ENCODE measurements around the gene RADIL.

The RADIL gene

DNA sequence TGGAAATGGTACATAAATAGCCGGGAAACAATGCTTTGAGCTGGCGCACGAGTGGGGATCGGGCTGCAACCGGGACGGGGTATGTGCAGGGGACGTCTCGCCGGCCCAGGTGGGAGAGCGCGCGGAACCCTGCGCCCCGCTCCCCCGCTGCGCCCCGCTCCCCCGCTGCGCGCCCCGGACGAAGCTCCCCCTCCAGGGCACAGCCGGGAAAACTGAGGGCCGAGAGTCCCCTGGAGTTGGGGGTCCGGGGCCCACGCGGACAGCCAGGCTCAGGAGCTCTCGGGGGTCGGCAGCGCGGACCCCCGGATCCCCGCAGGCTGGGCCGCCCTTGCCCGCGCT, 514 bp downstream of the RADIL start:
- TF ChIP-seq, protein P1, sequence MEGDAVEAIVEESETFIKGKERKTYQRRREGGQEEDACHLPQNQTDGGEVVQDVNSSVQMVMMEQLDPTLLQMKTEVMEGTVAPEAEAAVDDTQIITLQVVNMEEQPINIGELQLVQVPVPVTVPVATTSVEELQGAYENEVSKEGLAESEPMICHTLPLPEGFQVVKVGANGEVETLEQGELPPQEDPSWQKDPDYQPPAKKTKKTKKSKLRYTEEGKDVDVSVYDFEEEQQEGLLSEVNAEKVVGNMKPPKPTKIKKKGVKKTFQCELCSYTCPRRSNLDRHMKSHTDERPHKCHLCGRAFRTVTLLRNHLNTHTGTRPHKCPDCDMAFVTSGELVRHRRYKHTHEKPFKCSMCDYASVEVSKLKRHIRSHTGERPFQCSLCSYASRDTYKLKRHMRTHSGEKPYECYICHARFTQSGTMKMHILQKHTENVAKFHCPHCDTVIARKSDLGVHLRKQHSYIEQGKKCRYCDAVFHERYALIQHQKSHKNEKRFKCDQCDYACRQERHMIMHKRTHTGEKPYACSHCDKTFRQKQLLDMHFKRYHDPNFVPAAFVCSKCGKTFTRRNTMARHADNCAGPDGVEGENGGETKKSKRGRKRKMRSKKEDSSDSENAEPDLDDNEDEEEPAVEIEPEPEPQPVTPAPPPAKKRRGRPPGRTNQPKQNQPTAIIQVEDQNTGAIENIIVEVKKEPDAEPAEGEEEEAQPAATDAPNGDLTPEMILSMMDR (IDR thresholded peaks at IDR 0.05; ENCODE audit: low read depth, low read length, missing control alignments) = no peak
- DNase-seq (ENCODE audit: low read depth) = no peak
- no peak overlapping the region for H3K4me3 ChIP-seq (ENCODE audit: low read depth, low read length)

DNA sequence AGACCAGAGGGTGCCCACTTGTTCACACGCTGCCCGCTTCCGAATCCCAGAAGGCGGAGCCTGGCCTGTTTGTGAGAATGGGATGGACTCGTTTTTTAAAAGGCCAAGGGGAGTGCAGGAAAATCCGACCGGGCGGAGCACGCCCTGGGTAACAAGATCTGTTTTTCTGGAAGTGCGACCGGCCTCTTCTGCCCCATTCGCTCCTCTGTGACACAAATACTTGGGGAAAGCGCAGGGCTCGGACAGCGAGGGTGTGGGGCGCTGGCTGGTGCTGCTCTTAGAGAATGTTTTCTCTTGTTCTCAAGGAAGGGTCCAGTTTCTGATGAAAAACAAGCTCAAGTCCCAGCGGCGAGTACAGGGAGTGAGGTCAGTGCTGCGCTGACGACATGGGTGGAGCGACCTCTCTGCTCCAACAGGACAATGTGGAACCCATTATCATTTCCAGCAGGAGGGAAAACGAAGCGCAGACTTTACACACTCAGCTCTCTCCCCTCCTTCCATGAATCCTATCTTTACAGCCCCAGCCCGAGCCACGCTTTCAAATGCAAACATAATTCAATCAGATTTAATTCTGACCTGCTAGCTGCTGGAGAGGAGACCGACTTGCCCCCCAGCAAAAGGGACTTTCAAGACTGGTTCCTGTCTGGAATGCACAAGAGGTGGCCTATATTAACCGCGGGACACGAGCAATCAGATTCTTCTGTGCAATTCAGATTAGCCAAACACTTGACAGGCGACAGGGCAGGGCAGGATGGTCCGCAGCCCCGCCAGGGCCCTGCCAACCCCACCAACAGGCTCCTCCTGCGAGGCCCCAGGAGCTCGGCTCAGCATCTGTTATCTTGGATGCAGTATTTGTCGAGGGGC, 1.1 kb downstream of the RADIL start:
- DNase-seq (ENCODE audit: low read depth) = no peak

DNA sequence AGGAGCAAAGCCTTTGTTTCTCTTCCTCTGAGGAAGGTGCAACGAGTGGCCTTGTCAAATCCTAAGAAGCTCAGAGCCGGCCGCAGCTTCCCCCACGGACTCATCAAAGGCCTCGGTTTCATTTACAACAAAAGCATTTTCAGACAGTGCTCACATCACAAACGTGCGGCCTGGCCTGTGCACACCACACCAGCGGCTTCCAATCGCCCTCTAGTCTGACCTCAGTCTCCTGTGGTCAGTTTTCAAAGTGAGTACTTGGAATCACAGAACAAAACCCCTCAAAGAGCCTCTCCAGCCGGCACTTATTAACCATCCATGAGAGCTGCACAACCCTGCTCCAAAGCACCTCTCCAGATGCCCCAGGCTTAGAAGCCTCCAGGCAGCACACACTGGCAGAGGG, 3.3 kb downstream of the RADIL start:
- TF ChIP-seq, protein P1 (IDR thresholded peaks at IDR 0.05; ENCODE audit: low read depth, low read length, missing control alignments) = no peak
- H3K4me3 ChIP-seq (ENCODE audit: low read depth, low read length) = no peak overlapping the region
- DNase-seq (ENCODE audit: low read depth) = no peak

More for the DNA sequence above, 1.1 kb downstream of the RADIL start:
- no peak overlapping the region for H3K4me3 ChIP-seq (ENCODE audit: low read depth, low read length)
- TF ChIP-seq, protein P1 (IDR thresholded peaks at IDR 0.05; ENCODE audit: low read depth, low read length, missing control alignments) = no peak

DNA sequence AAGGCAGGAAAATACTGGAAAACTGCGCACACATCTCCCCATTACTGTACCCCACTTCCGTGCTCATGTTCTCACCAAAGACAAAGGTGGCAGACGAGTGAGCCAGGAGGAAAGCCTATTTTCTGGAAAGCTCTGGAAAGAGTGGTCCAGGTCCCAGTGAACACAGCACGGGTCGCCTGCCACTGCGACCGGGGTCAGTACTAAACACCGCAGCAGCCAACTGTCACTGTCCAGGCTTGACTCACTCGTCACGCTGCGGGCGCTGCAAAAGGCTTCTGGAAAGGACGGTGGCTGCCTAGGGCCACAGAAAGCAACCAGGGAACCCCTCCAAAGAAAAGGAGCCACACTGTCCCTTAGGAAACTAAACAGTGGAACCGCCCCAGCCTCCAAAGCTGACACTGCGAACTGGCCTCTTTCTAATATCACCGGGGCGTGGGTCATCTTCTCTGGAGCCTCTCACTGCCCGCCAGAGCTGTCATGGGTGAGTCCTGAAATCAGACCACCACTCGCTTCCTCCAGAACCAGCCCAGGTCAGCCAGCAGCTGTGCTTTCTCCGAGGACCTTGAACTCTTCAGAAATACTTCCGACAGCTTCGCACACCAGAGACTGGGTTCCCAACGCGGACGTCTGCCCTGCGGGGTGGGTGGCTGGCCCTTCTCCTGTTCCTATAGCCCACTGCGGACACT, 4.0 kb downstream of the RADIL start:
- H3K4me3 ChIP-seq (ENCODE audit: low read depth, low read length) = no peak overlapping the region
- DNase-seq (ENCODE audit: low read depth) = no peak
- TF ChIP-seq, protein P1 (IDR thresholded peaks at IDR 0.05; ENCODE audit: low read depth, low read length, missing control alignments) = no peak

DNA sequence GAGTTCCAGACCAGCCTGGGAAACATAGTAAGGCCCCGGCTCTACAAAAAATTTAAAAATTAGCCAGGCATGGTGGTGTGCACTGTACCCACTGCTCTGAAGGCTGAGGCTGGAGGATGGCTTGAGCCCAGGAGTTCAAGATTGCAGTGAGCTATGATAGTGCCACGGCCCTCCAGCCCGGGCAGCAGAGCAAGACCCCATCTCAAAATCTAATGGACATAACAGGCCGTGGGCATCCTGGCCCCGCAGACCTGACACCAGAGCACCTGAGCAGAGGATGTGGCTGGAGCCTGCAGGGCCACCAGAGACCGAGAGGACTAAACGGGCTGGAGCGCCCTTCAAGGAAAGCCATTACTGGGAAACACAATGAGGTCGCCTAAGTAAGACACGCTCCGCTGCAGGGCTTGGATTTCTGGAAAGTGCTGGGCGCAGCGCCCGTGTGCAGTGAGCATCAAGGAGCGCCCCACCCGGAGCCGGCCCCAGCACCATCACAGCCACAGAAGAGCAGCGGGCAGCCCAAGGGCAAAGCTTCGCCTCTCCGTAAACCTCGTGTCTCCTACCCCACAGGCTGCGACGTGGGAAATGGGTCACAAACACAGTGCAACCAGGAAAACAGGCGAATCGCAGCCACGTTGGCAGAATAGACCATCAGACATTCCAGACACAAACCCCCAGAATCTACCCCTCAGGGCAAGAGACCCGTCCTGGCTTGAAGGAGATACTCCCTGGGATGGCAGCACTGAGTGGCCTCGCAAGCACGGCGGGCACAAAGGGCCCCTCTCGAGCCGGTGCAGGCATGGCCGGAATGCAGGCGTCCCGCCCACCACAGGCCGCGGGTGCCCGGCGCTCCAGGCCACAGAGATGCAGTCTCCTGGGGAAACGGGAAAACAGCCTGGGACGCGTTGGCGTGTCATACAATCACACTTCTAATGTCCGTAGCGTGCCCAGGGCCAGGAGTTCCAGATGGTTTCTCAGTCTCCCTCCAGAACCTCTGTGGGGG, 4.9 kb downstream of the RADIL start:
- H3K4me3 ChIP-seq (ENCODE audit: low read depth, low read length) = no peak overlapping the region
- DNase-seq (ENCODE audit: low read depth) = no peak
- TF ChIP-seq, protein P1 (IDR thresholded peaks at IDR 0.05; ENCODE audit: low read depth, low read length, missing control alignments) = no peak

DNA sequence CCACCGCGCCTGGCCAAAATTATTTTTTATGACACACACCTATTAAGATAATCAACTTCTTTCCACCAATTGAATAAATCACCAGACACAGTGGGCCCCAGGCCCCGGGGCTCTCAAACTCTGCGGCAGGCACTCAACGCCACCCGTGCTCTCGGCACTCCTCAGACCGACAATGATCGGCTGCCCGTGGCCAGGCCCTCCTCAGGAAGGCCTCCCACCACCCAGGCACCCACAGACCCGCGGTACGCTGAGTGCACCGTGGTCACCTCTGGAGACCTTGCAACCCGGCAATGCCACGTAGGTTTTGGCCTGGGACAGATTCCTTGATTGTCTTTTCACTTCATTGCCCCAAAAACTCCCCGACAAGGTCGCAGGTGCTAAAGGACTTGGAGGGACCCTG, 6.9 kb downstream of the RADIL start:
- no peak for DNase-seq (ENCODE audit: low read depth)
- TF ChIP-seq, protein P1 (IDR thresholded peaks at IDR 0.05; ENCODE audit: low read depth, low read length, missing control alignments) = no peak
- no peak overlapping the region for H3K4me3 ChIP-seq (ENCODE audit: low read depth, low read length)

All from GM12864 (cell line).